Fibroblast of lung (primary cell): Measurements from ENCODE around the gene MBNL3. TPM values are rescaled to one million over a fixed set of nuclear protein-coding genes. Genes with fewer than 3 reads are reported as not detected.

Experiments used
- DNase-seq, 2 donors: peaks; one replicate each; pipeline versions ENCODE4 v3.0.0 to v3.0.0-alpha.2; 2010; ENCODE audit warnings: low read depth in 2 of 2
- H2AFZ ChIP-seq: 2 replicates; pipeline ENCODE4 v1.5.1; 2012; ENCODE audit warnings: low read length, control low read depth, inconsistent platforms
- H3K27ac ChIP-seq: 2 replicates; pipeline ENCODE4 v1.5.1; 2011; ENCODE audit warnings: low read length, control low read depth; ENCODE audit not compliant: insufficient read depth
- H3K27me3 ChIP-seq: 2 replicates; pipeline ENCODE4 v1.5.1; 2011; ENCODE audit warnings: mild to moderate bottlenecking, low read length; ENCODE audit not compliant: control insufficient read depth, insufficient read depth
- H3K36me3 ChIP-seq: 2 replicates; pipeline ENCODE4 v1.5.1; 2011; ENCODE audit warnings: low read length; ENCODE audit not compliant: control insufficient read depth, insufficient read depth
- H3K4me1 ChIP-seq: 2 replicates; pipeline ENCODE4 v1.5.1; 2011; ENCODE audit warnings: low read length; ENCODE audit not compliant: control insufficient read depth, insufficient read depth; ENCODE audit errors: extremely low read depth
- H3K4me2 ChIP-seq: 2 replicates; pipeline ENCODE4 v1.5.1; 2011; ENCODE audit warnings: low read length, control low read depth; ENCODE audit not compliant: insufficient read depth; ENCODE audit errors: extremely low read depth
- H3K4me3 ChIP-seq, 4 experiments: fragments of 200-600 bp in 1 of 4; sonication (generic) in 1 of 4; replicated peaks in 1 of 4; 2 replicates each; pipeline ENCODE4 v1.5.1; 2011 to 2016; ENCODE audit warnings: low read length in 4 of 4, low read depth in 3 of 4, mild to moderate bottlenecking in 3 of 4, control low read depth in 2 of 4, inconsistent platforms in 1 of 4, mixed read lengths in 1 of 4; ENCODE audit not compliant: insufficient read depth in 1 of 4; ENCODE audit errors: control extremely low read depth in 1 of 4
- H3K79me2 ChIP-seq: 2 replicates; pipeline ENCODE4 v1.5.1; 2012; ENCODE audit warnings: mild to moderate bottlenecking, low read length, inconsistent platforms; ENCODE audit not compliant: control insufficient read depth, insufficient read depth
- H3K9ac ChIP-seq: 2 replicates; pipeline ENCODE4 v1.5.1; 2011; ENCODE audit warnings: mild to moderate bottlenecking, low read length, control low read depth; ENCODE audit not compliant: insufficient read depth
- H3K9me3 ChIP-seq: 2 replicates; pipeline ENCODE4 v1.5.1; 2012; ENCODE audit warnings: low read depth, low read length; ENCODE audit not compliant: control insufficient read depth, insufficient read depth
- H4K20me1 ChIP-seq: 2 replicates; pipeline ENCODE4 v1.5.1; 2011; ENCODE audit warnings: low read length; ENCODE audit not compliant: control insufficient read depth, insufficient read depth; ENCODE audit errors: extremely low read depth
- CTCF ChIP-seq, 2 donors: IDR thresholded peaks in 1 of 2; conservative IDR thresholded peaks in 1 of 2; 1 replicate in 1 of 2; 2 replicates in 1 of 2; pipeline ENCODE4 v1.5.1; 2011 to 2012; ENCODE audit warnings: low read length in 2 of 2, control low read depth in 1 of 2, inconsistent platforms in 1 of 2, low read depth in 1 of 2, mild to moderate bottlenecking in 1 of 2
- EZH2 ChIP-seq: IDR thresholded peaks from 2 replicates; pipeline ENCODE4 v1.5.1; 2012; ENCODE audit warnings: low read length, control low read depth, mild to moderate bottlenecking; ENCODE audit errors: missing control alignments
- polyA plus RNA-seq, 2 donors: library from polyadenylated mRNA; depleted of rRNA in 1 of 2; stranded (reverse) in 1 of 2; unstranded in 1 of 2; fragments of >200 nt; gene quantifications; 2 replicates each; pipeline ENCODE4 v1.2.1, GENCODE V29; 2011 to 2012; ENCODE audit warnings: missing spikeins in 1 of 2
- total RNA-seq: library from RNA; depleted of rRNA; stranded (reverse); fragments of >200 nt; gene quantifications from 2 replicates; pipeline ENCODE4 v1.2.1, GENCODE V29; 2014

MBNL3 gene
- total and polyA plus RNA-seq, 2 donors (not counting 1 experiment from before 2014, with no cell fraction given) = 2.6 to 4.5 TPM

- H3K4me1 ChIP-seq = no peaks in the 10 kb centered on the region
- H3K9me3 ChIP-seq = no peaks in the 10 kb centered on the region
- H3K4me2 ChIP-seq = no peak overlapping the region
- H3K9ac ChIP-seq = no peak overlapping the region
- H3K36me3 ChIP-seq = no peaks in the 10 kb centered on the region
- TF ChIP-seq CTCF (conservative IDR thresholded peaks at IDR 0.05 in 1 of 2, IDR thresholded peaks at IDR 0.05 in 1 of 2; ENCODE audit: low read depth in 1 of 2, low read length in 2 of 2) (no peak), EZH2 (no peak)
- no peaks in the 10 kb centered on the region for H4K20me1 ChIP-seq
- DNase-seq = no peak
- no peaks in the 10 kb centered on the region for H3K27me3 ChIP-seq
- H3K27ac ChIP-seq = no peak overlapping the region
- H3K4me3 ChIP-seq = no peak overlapping the region
- no peaks in the 10 kb centered on the region for H3K79me2 ChIP-seq
- no peak overlapping the region for H2AFZ ChIP-seq
Measured at GRCh38 chrX:132395026-132395425, 93.8 kb downstream of the MBNL3 start.

DNA sequence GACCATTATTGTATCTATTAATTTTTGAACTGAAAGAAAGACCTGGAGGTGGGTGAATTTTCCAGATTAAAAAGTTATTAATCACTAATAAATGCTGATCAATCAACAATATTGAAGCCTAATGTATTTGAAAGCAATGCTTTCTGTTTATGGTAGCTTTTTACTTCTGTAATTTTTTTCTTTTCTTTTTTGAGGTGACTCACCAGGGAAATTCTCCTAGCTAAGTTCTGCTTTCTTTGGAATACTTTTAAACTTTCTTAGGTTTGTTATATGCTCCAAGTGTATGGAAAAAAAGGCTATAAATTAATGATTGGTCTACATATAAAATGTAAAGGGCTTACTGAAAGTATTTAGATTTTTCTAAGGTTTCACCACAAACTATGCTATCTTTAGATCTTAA, 94.2 kb downstream of the MBNL3 start:
- H3K27ac ChIP-seq = no peak overlapping the region
- no peak overlapping the region for H3K4me3 ChIP-seq
- no peaks in the 10 kb centered on the region for H3K79me2 ChIP-seq
- TF ChIP-seq EZH2 (no peak), CTCF (conservative IDR thresholded peaks at IDR 0.05 in 1 of 2, IDR thresholded peaks at IDR 0.05 in 1 of 2; ENCODE audit: low read depth in 1 of 2, low read length in 2 of 2) (no peak)
- H3K9ac ChIP-seq = no peak overlapping the region
- H4K20me1 ChIP-seq = no peaks in the 10 kb centered on the region
- H3K27me3 ChIP-seq = no peaks in the 10 kb centered on the region
- H2AFZ ChIP-seq = no peak overlapping the region
- H3K36me3 ChIP-seq = no peaks in the 10 kb centered on the region
- no peak for DNase-seq
- no peak overlapping the region for H3K4me2 ChIP-seq
- H3K9me3 ChIP-seq = no peaks in the 10 kb centered on the region
- H3K4me1 ChIP-seq = no peaks in the 10 kb centered on the region

DNA sequence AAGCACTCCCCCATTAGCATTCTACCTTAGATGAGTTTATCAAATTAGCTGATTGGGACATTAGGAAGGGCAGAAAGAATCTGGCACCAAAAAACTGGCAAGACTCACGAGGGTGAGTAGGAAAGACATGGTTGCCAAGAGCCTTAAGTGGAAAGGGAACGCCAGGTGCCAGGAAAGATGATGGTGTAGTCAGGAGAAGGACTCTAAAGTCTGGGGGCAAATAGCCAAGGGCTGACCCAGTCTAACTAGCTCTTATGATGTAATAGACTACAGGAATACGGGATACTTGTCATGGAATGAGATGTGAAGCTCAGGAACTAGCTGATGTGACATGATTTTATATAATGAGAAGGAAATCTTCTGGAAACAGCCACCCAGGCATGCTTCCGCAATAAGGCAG, 94.8 kb downstream of the MBNL3 start:
- H3K79me2 ChIP-seq = no peaks in the 10 kb centered on the region
- no peaks in the 10 kb centered on the region for H4K20me1 ChIP-seq
- H3K9ac ChIP-seq = no peak overlapping the region
- H3K4me1 ChIP-seq = no peaks in the 10 kb centered on the region
- no peak overlapping the region for H2AFZ ChIP-seq
- no peaks in the 10 kb centered on the region for H3K9me3 ChIP-seq
- H3K27me3 ChIP-seq = no peaks in the 10 kb centered on the region
- H3K4me2 ChIP-seq = no peak overlapping the region
- DNase-seq = no peak
- H3K27ac ChIP-seq = no peak overlapping the region
- H3K4me3 ChIP-seq = no peak overlapping the region
- H3K36me3 ChIP-seq = no peaks in the 10 kb centered on the region
- no peak for TF ChIP-seq EZH2
- no peak for TF ChIP-seq CTCF (conservative IDR thresholded peaks at IDR 0.05 in 1 of 2, IDR thresholded peaks at IDR 0.05 in 1 of 2; ENCODE audit: low read depth in 1 of 2, low read length in 2 of 2)
